Measurements from ENCODE around the gene PGAP1.

PGAP1 gene

GRCh38 chr2:196808083-196808665 is 118.3 kb downstream of the PGAP1 start:
- in situ Hi-C loops (cut with MboI; ENCODE audit: low sequenced_read_pairs) = no loop called here

- in situ Hi-C loops (cut with MboI; ENCODE audit: low sequenced_read_pairs) = no loop called here
Observed at GRCh38 chr2:196804381-196804780, 122.1 kb downstream of the PGAP1 start.

- in situ Hi-C loops (cut with MboI; ENCODE audit: low sequenced_read_pairs) = no loop called here
Observed at GRCh38 chr2:196802401-196802800, 124.1 kb downstream of the PGAP1 start.

GRCh38 chr2:196801674-196802261 is 124.7 kb downstream of the PGAP1 start:
- in situ Hi-C loops (cut with MboI; ENCODE audit: low sequenced_read_pairs) = no loop called here

- in situ Hi-C loops (cut with MboI; ENCODE audit: low sequenced_read_pairs) = no loop called here
Observed at GRCh38 chr2:196798980-196799379, 127.5 kb downstream of the PGAP1 start.

GRCh38 chr2:196792865-196793264 is 133.6 kb downstream of the PGAP1 start:
- in situ Hi-C loops (cut with MboI; ENCODE audit: low sequenced_read_pairs) = no loop called here

GRCh38 chr2:196783431-196784094 is 142.9 kb downstream of the PGAP1 start:
- in situ Hi-C loops (cut with MboI; ENCODE audit: low sequenced_read_pairs) = no loop called here

Measured in HL-60/S4 (cell line).